K562 (cell line): ENCODE results near the gene DPP10. TPM values are rescaled to one million over a fixed set of nuclear protein-coding genes. Genes with fewer than 3 reads are reported as not detected.

Experiments
- ATAC-seq: fragments of 200-7000 bp; cut with Tn5 transposase; 3 replicates; pipeline ENCODE4 v1.9.1; 2020; ENCODE audit warnings: moderate library complexity
- BruUV-seq: library from RNA; stranded (reverse); fragments of 400-500 nt; replicated peaks from 2 replicates; lab custom pipeline; 2021; lab: Mats Ljungman, UMichigan
- CTCF ChIA-PET: fragments of 300-600 bp; formaldehyde crosslinking; extraction: SDS; loops from one replicate; lab custom pipeline; 2021; ENCODE audit warnings: low intra/inter-chr PET ratio; lab: Yijun Ruan, JAX
- POLR2A ChIA-PET: fragments of 300-600, 350-650 bp; sonication (Branson Sonifier 250); formaldehyde crosslinking; extraction: SDS; loops from one replicate; lab custom pipeline; 2021; ENCODE audit warnings: antibody characterized with exemption, inconsistent platforms; lab: Yijun Ruan, JAX
- DNase-seq, 4 experiments: peaks; one replicate each; pipeline versions ENCODE4 v3.0.0 to v3.0.0-alpha.2; 2011 to 2018; ENCODE audit warnings: low spot score in 3 of 4, mixed read lengths in 3 of 4; ENCODE audit errors: extremely low read depth in 1 of 4
- FAIRE-seq: peaks from 2 replicates; lab custom pipeline; 2011; peaks lifted over from hg19 to GRCh38; lab: Jason Lieb, UNC
- H2AFZ ChIP-seq: 2 replicates; pipeline ENCODE4 v1.6.0; 2011; ENCODE audit warnings: low read depth, low read length, control low read depth, inconsistent platforms
- H3K27ac ChIP-seq: fragments of 200-600 bp; 3 replicates; pipeline ENCODE4 v1.8.0; 2011; ENCODE audit warnings: low read depth, mild to moderate bottlenecking, control low read depth, inconsistent platforms, low read length, moderate library complexity, mixed read lengths; ENCODE audit errors: extremely low read depth
- H3K27me3 ChIP-seq, 2 experiments: fragments of 300-600 bp in 1 of 2; 2 replicates in 1 of 2; 3 replicates in 1 of 2; pipeline versions ENCODE4 v1.6.0 to v1.8.0; 2011; ENCODE audit warnings: inconsistent platforms in 2 of 2, low read length in 2 of 2, mild to moderate bottlenecking in 1 of 2, mixed read lengths in 1 of 2, moderate library complexity in 1 of 2; ENCODE audit not compliant: control insufficient read depth in 2 of 2, insufficient read depth in 2 of 2
- H3K36me3 ChIP-seq: fragments of 300-600 bp; 3 replicates; pipeline ENCODE4 v1.8.0; 2011; ENCODE audit warnings: mild to moderate bottlenecking, low read length, inconsistent platforms; ENCODE audit not compliant: control insufficient read depth, insufficient read depth
- H3K4me1 ChIP-seq, 2 experiments: fragments of 200-600 bp in 1 of 2; replicated peaks in 1 of 2; 2 replicates in 1 of 2; 3 replicates in 1 of 2; pipeline versions ENCODE4 v1.5.1 to v1.8.0; 2011; ENCODE audit warnings: inconsistent platforms in 2 of 2, low read length in 2 of 2, mild to moderate bottlenecking in 1 of 2, mixed read lengths in 1 of 2, moderate library complexity in 1 of 2; ENCODE audit not compliant: control insufficient read depth in 2 of 2, insufficient read depth in 2 of 2
- H3K4me2 ChIP-seq: 2 replicates; pipeline ENCODE4 v1.6.1; 2011; ENCODE audit warnings: low read length, control low read depth, inconsistent platforms, mixed read lengths; ENCODE audit not compliant: insufficient read depth
- H3K4me3 ChIP-seq: fragments of 200-600 bp; sonication (generic), shearing (Covaris generic); 2 replicates; pipeline ENCODE4 v1.5.1; 2016; ENCODE audit warnings: control low read depth, inconsistent platforms
- H3K79me2 ChIP-seq: fragments of 200-600 bp; 3 replicates; pipeline ENCODE4 v1.8.0; 2011; ENCODE audit warnings: low read length, inconsistent platforms; ENCODE audit not compliant: control insufficient read depth, insufficient read depth
- H3K9ac ChIP-seq, 2 experiments: 2 replicates each; pipeline versions ENCODE4 v1.6.0 to v1.6.1; 2011; ENCODE audit warnings: low read depth in 2 of 2, low read length in 2 of 2, control low read depth in 1 of 2, inconsistent platforms in 1 of 2, mild to moderate bottlenecking in 1 of 2, mixed read lengths in 1 of 2; ENCODE audit not compliant: insufficient read depth in 1 of 2
- H3K9me1 ChIP-seq: one replicate; pipeline ENCODE4 v1.6.0; 2011; ENCODE audit warnings: inconsistent platforms, mild to moderate bottlenecking, low read length, moderate library complexity; ENCODE audit not compliant: control insufficient read depth, insufficient read depth
- H3K9me3 ChIP-seq: replicated peaks from 2 replicates; pipeline ENCODE4 v1.5.1; 2011; ENCODE audit warnings: low read depth, low read length, inconsistent platforms; ENCODE audit not compliant: control insufficient read depth, insufficient read depth
- H4K20me1 ChIP-seq: replicated peaks from 2 replicates; pipeline ENCODE4 v1.6.1; 2011; ENCODE audit warnings: low read length, inconsistent platforms, mixed read lengths; ENCODE audit not compliant: control insufficient read depth, insufficient read depth
- AFF4 ChIP-seq: sonication (generic); formaldehyde crosslinking; IDR thresholded peaks from 2 replicates; pipeline ENCODE4 v1.8.0; 2023; ENCODE audit warnings: mild to moderate bottlenecking, missing genetic modification reagents
- E2F3 ChIP-seq: fragments of 250-450 bp; sonication (Bioruptor Pico); IDR thresholded peaks from 2 replicates; pipeline ENCODE4 v1.4.0; 2020; ENCODE audit warnings: mild to moderate bottlenecking
- GATA2 ChIP-seq: sonication (generic); formaldehyde crosslinking; IDR thresholded peaks from 2 replicates; pipeline ENCODE4 v1.4.0; 2020; ENCODE audit warnings: mild to moderate bottlenecking, missing genetic modification reagents
- GTF3C2 ChIP-seq: IDR thresholded peaks from 3 replicates; pipeline ENCODE4 v1.6.1; 2011; ENCODE audit warnings: borderline replicate concordance, mild to moderate bottlenecking, moderate library complexity; ENCODE audit not compliant: insufficient read length; ENCODE audit errors: extremely low read depth
- MBD2 ChIP-seq: sonication (generic); IDR thresholded peaks from 2 replicates; pipeline ENCODE4 v1.6.1; 2016; ENCODE audit warnings: low read depth, borderline replicate concordance
- RB1 ChIP-seq: fragments of 450-650 bp; IDR thresholded peaks from 2 replicates; pipeline ENCODE4 v1.6.1; 2017; ENCODE audit warnings: low read depth, mild to moderate bottlenecking
- SNIP1 ChIP-seq: fragments of 450-650 bp; IDR thresholded peaks from 2 replicates; pipeline ENCODE4 v1.7.1; 2017; ENCODE audit warnings: low read depth, mild to moderate bottlenecking
- SRSF3 ChIP-seq: fragments of 200-400 bp; formaldehyde crosslinking; IDR thresholded peaks from 2 replicates; pipeline ENCODE4 v1.6.1; 2016; ENCODE audit warnings: mild to moderate bottlenecking, low read length, moderate library complexity; ENCODE audit not compliant: insufficient read depth
- ZNF586 ChIP-seq: fragments of 450-650 bp; formaldehyde crosslinking; conservative IDR thresholded peaks from 2 replicates; pipeline ENCODE4 v1.4.0; 2020; ENCODE audit warnings: mild to moderate bottlenecking, moderate library complexity
- WGBS: fragments of 100-300 bp; shearing (Covaris generic); methylation state at CpG from one replicate; pipeline ENCODE4 v1.1.6; 2016; ENCODE audit warnings: low coverage, mixed read lengths; ENCODE audit not compliant: insufficient coverage; ENCODE audit errors: missing lambda C conversion rate; 5-methylcytosine and 5-hydroxymethylcytosine counted together
- in situ Hi-C: fragments of 300-500 bp; cut with MboI; formaldehyde crosslinking; loops from 4 replicates; pipeline ENCODE4 v1.15.0; 2018; ENCODE audit warnings: inconsistent platforms, mixed read lengths
- intact Hi-C: fragments of 100-400 bp; cut with micrococcal nuclease; formaldehyde crosslinking; loops from 2 replicates; pipeline ENCODE4 v1.14.2; 2022
- polyA plus RNA-seq, 8 experiments: library from polyadenylated mRNA; depleted of rRNA in 4 of 8; stranded (reverse) in 5 of 8; unstranded in 3 of 8; fragments of >200 nt; fragmentation: Nextera tagmentation in 2 of 8; fragmentation: Illumina TruSeq in 1 of 8; extraction: Ambion mirVana in 2 of 8; extraction: Trizol in 1 of 8; gene quantifications; 2 replicates each; pipeline versions ENCODE4 v1.2.1 to v1.2.3, GENCODE V29; 2011 to 2014; ENCODE audit warnings: inconsistent platforms in 1 of 8, missing spikeins in 1 of 8
- total RNA-seq, 7 experiments: library from RNA; depleted of rRNA in 6 of 7; stranded (reverse); fragments of >200 nt in 6 of 7; fragmentation: Illumina TruSeq in 2 of 7; extraction: Trizol in 2 of 7; gene quantifications; 2 replicates each; pipeline versions ENCODE4 v1.2.1 to v1.2.3, GENCODE V29; 2011 to 2021; ENCODE audit warnings: low replicate concordance in 1 of 7

Gene DPP10
- total and polyA plus RNA-seq, 9 of the 15 experiments (the other 6 are each of a cell fraction or from before 2014, with no cell fraction given), result not detected

GRCh38 chr2:115083711-115084110 lies 641.3 kb downstream of the DPP10 start:
- no peaks in the 10 kb centered on the region for H3K79me2 ChIP-seq
- BruUV-seq, result no TSS peak
- no peak for TF ChIP-seq E2F3 (CRISPR knock-in tag)
- no peaks in the 10 kb centered on the region for H3K27me3 ChIP-seq
- CTCF ChIA-PET, result no interaction called here
- no peak overlapping the region for H3K9ac ChIP-seq
- FAIRE-seq (no peak), ATAC-seq (no peak), DNase-seq (no peak)
- no peak overlapping the region for H3K4me3 ChIP-seq
- no peaks in the 10 kb centered on the region for H3K9me1 ChIP-seq
- in situ Hi-C loops, result no loop called here
- WGBS, result 3% methylated on average over 2 of the region's 2 CpGs
- no peaks in the 10 kb centered on the region for H3K9me3 ChIP-seq
- intact Hi-C loops, result no loop called here
- no peak overlapping the region for H3K27ac ChIP-seq
- no peaks in the 10 kb centered on the region for H4K20me1 ChIP-seq
- no peak overlapping the region for H2AFZ ChIP-seq
- POLR2A ChIA-PET, result no interaction called here
- H3K36me3 ChIP-seq, result no peaks in the 10 kb centered on the region
- H3K4me1 ChIP-seq, result no peaks in the 10 kb centered on the region
- no peak overlapping the region for H3K4me2 ChIP-seq

GRCh38 chr2:115084446-115084845 lies 642.0 kb downstream of the DPP10 start:
- intact Hi-C loops (no loop called here), in situ Hi-C loops (no loop called here)
- Histone ChIP-seq H3K27me3 (no peaks in the 10 kb centered on the region), H3K9me1 (no peaks in the 10 kb centered on the region), H2AFZ (no peak overlapping the region), H3K4me3 (no peak overlapping the region), H3K4me1 (no peaks in the 10 kb centered on the region), H3K4me2 (no peak overlapping the region), H4K20me1 (no peaks in the 10 kb centered on the region), H3K79me2 (no peaks in the 10 kb centered on the region), H3K27ac (no peak overlapping the region), H3K9ac (no peak overlapping the region), H3K9me3 (no peaks in the 10 kb centered on the region), H3K36me3 (no peaks in the 10 kb centered on the region)
- DNase-seq (no peak), FAIRE-seq (no peak), ATAC-seq (no peak)
- BruUV-seq, result no TSS peak
- CTCF ChIA-PET, result no interaction called here
- POLR2A ChIA-PET, result no interaction called here
- 0% methylated on average over 5 of the region's 5 CpGs for WGBS
- TF ChIP-seq SNIP1 (no peak), SRSF3 (no peak), MBD2 (no peak), AFF4 (CRISPR knock-in tag) (no peak), GATA2 (CRISPR knock-in tag) (no peak), RB1 (no peak), ZNF586 (no peak), GTF3C2 (no peak)
